Stimulated activated CD8-positive, alpha-beta memory T cell treated with anti-CD3 and anti-CD28 coated beads, Interleukin-2, amount 100 ng/mL, for 48 hours (primary cell): ENCODE data around the gene MISP.
"Not testable (repeated sequence)": the region's sequence is repeated elsewhere in the genome, so short reads cannot be mapped to it uniquely, and the experiment has no call there.

Experiments used
- DNase-seq, 2 donors: peaks; one replicate each; pipeline ENCODE4 v3.0.0-alpha.2; 2020; ENCODE audit warnings: low read depth in 2 of 2

Gene MISP

GRCh38 chr19:723714-724113, 27.2 kb upstream of the MISP start:
- no peak for DNase-seq

- no peak for DNase-seq
These were observed 25.3 kb upstream of the MISP start for GRCh38 chr19:725461-726089.

- no peak for DNase-seq
These were observed 23.6 kb upstream of the MISP start for GRCh38 chr19:726993-727956.

GRCh38 chr19:728011-728410, 22.9 kb upstream of the MISP start:
- no peak for DNase-seq

- DNase-seq = not testable (repeated sequence)
These were observed 21.3 kb upstream of the MISP start for GRCh38 chr19:729564-729963.

GRCh38 chr19:729965-730668, 20.8 kb upstream of the MISP start:
- no peak for DNase-seq

- DNase-seq = no peak
These were observed 19.9 kb upstream of the MISP start for GRCh38 chr19:731000-731399.

- DNase-seq = no peak
These were observed 18.5 kb upstream of the MISP start for GRCh38 chr19:732148-733069.

GRCh38 chr19:734716-735115, 16.2 kb upstream of the MISP start:
- DNase-seq = no peak

GRCh38 chr19:736125-736524, 14.8 kb upstream of the MISP start:
- DNase-seq = no peak

- peak; percentile 50 to 51 for DNase-seq
These were observed 13.3 kb upstream of the MISP start for GRCh38 chr19:737591-738093.

- DNase-seq = no peak
These were observed 12.3 kb upstream of the MISP start for GRCh38 chr19:738509-739128.

GRCh38 chr19:739998-740715, 10.8 kb upstream of the MISP start:
- DNase-seq = no peak

GRCh38 chr19:740816-741505, 10.0 kb upstream of the MISP start:
- DNase-seq = not testable (repeated sequence)

GRCh38 chr19:741506-742131, 9.3 kb upstream of the MISP start:
- DNase-seq = peak in 1 of 2 donors; percentile 9

GRCh38 chr19:742540-743075, 8.3 kb upstream of the MISP start:
- no peak for DNase-seq

GRCh38 chr19:743168-743687, 7.7 kb upstream of the MISP start:
- DNase-seq = no peak

- DNase-seq = not testable (repeated sequence)
These were observed 5.8 kb upstream of the MISP start for GRCh38 chr19:745138-745537.
